22Rv1 (cell line): ENCODE measurements around the gene AIG1.

Source experiments
- ZFX ChIP-seq: fragments of 450-650 bp; IDR thresholded peaks from 2 replicates; pipeline ENCODE4 v1.6.1; 2017; ENCODE audit warnings: antibody characterized with exemption, borderline replicate concordance
- TF ChIP-seq, protein P1 (sequence below): fragments of 450-650 bp; IDR thresholded peaks from 2 replicates; pipeline ENCODE4 v1.5.1; 2017; ENCODE audit warnings: mild to moderate bottlenecking

DNA sequence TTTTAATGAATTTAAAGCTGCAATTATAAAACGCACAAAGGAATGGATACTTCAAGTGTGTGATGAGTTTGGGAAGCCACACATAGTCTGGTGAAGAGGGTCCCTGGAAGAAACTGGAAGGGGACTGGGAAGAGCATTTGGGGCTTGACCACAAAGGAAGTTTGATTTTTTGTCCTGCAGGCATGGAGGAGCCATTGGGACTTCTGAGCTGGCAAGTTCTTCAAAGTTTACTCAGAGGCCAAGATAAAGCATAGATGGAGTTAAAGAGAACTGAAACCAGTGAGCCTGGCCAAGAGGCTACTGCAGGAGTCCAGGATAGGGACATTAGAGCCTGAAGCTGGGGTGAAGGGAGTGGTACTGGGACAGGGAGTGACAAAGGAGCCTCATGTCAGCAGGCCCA is 95.0 kb downstream of the AIG1 start:
- TF ChIP-seq, protein P1, sequence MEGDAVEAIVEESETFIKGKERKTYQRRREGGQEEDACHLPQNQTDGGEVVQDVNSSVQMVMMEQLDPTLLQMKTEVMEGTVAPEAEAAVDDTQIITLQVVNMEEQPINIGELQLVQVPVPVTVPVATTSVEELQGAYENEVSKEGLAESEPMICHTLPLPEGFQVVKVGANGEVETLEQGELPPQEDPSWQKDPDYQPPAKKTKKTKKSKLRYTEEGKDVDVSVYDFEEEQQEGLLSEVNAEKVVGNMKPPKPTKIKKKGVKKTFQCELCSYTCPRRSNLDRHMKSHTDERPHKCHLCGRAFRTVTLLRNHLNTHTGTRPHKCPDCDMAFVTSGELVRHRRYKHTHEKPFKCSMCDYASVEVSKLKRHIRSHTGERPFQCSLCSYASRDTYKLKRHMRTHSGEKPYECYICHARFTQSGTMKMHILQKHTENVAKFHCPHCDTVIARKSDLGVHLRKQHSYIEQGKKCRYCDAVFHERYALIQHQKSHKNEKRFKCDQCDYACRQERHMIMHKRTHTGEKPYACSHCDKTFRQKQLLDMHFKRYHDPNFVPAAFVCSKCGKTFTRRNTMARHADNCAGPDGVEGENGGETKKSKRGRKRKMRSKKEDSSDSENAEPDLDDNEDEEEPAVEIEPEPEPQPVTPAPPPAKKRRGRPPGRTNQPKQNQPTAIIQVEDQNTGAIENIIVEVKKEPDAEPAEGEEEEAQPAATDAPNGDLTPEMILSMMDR, result no peak
- no peak for TF ChIP-seq ZFX
